GM20000 (cell line): ENCODE measurements around the gene CD276.

ENCODE experiments used
- DNase-seq: peaks from one replicate; pipeline ENCODE4 v3.0.0; 2012; ENCODE audit warnings: low spot score
- TF ChIP-seq, protein P1 (sequence below): IDR thresholded peaks from 2 replicates; pipeline ENCODE4 v1.5.1; 2012; ENCODE audit warnings: mild to moderate bottlenecking, control low read depth; ENCODE audit errors: extremely low read depth, missing control alignments

The CD276 gene

DNA sequence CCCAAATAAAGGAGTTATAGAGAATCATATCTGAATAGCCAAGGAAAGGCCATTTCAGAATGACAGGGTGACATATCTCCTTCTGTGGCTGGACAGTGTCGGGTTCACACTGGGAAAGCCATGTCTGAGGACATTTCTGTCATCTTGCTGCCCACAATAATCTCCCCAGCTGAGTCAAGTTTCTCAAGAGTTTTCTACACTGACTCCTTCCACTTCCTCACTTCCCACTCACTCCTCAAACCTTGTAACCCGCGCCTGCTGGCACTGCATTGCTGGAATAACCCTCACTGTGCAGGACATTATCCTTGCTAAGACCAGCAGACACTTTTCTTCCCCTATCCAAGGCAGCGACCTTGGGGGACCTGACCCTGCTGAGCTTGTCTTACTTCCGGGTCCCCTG lies 74.3 kb downstream of the CD276 start:
- TF ChIP-seq, protein P1, sequence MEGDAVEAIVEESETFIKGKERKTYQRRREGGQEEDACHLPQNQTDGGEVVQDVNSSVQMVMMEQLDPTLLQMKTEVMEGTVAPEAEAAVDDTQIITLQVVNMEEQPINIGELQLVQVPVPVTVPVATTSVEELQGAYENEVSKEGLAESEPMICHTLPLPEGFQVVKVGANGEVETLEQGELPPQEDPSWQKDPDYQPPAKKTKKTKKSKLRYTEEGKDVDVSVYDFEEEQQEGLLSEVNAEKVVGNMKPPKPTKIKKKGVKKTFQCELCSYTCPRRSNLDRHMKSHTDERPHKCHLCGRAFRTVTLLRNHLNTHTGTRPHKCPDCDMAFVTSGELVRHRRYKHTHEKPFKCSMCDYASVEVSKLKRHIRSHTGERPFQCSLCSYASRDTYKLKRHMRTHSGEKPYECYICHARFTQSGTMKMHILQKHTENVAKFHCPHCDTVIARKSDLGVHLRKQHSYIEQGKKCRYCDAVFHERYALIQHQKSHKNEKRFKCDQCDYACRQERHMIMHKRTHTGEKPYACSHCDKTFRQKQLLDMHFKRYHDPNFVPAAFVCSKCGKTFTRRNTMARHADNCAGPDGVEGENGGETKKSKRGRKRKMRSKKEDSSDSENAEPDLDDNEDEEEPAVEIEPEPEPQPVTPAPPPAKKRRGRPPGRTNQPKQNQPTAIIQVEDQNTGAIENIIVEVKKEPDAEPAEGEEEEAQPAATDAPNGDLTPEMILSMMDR: no peak
- no peak for DNase-seq

DNA sequence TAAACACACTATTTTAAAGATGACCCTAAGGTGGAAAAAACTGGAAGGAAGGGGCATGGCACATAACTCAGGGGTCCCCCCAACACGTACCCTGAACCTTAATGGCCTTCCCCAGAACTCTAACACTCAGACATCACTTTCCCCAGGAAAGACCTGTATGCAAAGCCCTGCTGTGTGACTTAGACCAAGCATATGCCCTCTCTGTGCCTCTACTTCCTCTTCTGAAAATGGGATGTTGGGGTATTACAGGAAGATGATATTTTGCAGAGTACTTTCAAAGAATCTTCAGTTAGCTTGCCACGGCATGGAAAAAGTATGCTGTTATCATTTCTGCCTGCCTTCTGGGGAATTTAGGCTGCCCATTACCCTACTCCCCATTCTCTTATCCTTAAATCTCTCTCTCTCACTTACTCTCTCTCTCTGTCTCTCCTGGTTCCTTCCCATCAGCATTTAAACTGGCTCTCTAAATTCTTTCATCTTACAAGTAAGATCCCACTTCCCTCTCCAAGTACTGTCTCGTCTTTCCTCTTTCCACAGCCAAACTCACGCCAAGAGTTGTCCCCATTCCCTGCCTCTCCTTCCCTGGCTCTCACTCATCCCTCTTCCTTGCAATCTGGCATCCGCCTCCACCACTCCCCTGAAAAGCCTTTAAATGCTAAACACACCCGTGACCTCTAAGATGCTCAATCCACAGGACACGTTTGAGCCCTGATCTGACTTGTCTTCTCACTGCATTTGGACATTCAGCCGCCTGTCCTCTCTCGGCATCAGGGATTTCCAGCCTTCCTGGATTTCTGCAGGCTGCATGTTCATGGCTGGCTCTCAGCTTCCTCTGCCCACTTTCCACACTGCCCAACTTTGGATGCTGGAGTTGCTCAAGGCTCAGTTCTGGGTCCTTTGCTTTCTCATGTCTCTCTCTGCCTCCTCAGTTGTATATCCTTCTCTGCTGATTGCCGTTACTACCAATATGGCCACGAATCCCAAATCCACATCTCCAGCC lies 76.4 kb downstream of the CD276 start:
- TF ChIP-seq, protein P1: no peak
- DNase-seq: no peak

DNA sequence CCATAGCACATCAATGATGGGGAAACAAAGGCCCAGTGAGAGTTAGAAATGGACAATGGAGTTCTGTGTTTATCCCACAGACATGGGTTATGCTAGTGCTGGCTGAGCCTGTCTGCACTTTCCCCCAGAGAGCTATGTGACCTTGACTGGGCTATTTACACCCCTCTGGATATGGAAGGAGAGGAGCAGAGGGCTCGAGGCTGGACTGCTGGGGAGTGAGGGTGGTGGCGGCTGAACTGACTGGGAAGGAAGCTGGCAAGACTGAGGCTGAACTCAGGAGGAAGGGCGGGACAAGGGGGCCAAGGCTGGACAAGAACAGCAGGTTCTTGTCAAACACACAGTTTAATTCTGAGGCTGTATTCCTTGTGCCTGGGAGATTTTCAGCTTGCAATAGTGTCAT lies 79.7 kb downstream of the CD276 start:
- no peak for DNase-seq
- TF ChIP-seq, protein P1: no peak
